Effector CD4-positive, alpha-beta T cell (primary cell): ENCODE data around the gene TEX54. TPM values are rescaled to one million over a fixed set of nuclear protein-coding genes. Genes with fewer than 3 reads are reported as not detected.
"Not testable (repeated sequence)": the region's sequence is repeated elsewhere in the genome, so short reads cannot be mapped to it uniquely, and the experiment has no call there.

Experiments used
- DNase-seq: peaks from one replicate; pipeline ENCODE4 v3.0.0-alpha.2; 2020
- total RNA-seq: gene quantifications from one replicate; lab custom pipeline; 2026; lab: John Stamatoyannopoulos, UW

Gene TEX54
- total RNA-seq, result not detected

- DNase-seq, result no peak
Observed at GRCh38 chr11:62832336-62833234, at the start of gene TEX54. Gene TEX54, minus strand, starts transcription at chr11:62832841.

DNA sequence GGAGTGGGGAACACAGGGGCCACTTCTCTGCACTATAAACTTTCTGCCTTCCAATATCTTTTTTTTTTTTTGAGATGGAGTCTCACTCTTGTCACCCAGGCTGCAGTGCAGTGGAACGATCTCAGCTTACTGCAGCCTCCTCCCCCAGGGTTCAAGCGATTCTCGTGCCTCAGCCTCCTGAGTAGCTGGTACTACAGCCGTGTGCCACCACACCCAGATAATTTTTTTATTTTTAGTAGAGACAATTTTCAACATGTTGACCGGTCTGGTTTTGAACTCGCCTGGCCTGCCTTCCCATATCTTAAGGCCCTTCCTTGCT is 49.7 kb upstream of the TEX54 start:
- no peak for DNase-seq

- peak; percentile 95 for DNase-seq
Observed at GRCh38 chr11:62881579-62882430, 49.2 kb upstream of the TEX54 start.

- DNase-seq, result peak; percentile 78
Observed at GRCh38 chr11:62880803-62881578, 48.4 kb upstream of the TEX54 start, which contains the start of gene SLC3A2. Gene SLC3A2, plus strand, starts transcription at chr11:62880896. Its CDS starts 128 bp downstream, at chr11:62881024.

GRCh38 chr11:62880231-62880802 is 47.7 kb upstream of the TEX54 start:
- no peak for DNase-seq

DNA sequence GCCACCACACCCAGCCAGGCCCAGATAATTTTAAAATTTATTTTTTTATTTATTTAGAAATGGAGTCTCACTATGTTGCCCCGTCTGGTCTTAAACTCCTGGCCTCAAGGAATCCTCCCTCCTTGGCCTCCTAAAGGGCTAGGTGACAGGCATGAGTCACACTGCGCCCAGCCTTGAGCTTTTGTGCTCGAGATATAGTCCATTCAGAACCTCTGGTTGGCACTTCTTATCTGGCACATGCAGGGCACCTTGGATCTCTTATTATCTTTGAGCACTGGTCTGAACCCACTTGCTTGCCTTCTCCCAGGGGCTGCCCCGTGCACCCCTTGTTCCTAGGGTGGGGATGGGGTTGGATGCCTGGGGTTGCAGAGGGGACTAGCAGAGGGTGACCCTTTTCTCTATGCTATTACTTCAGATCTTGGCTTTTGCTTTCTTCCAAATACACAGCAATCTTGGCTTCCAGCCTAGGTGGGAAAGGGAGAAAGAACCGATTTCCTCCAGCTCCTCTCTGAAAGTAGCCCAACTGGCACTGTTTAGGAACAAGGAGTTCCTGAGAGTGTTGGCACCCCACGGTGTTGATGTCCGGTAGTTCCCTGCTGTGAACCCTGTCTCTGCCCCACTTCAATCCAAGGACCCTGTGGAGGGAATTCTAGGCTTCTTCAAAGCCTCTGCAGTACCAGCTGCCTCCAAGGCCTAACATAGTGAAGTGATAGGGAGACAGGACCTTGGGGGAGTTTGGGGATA is 46.8 kb upstream of the TEX54 start:
- no peak for DNase-seq

DNA sequence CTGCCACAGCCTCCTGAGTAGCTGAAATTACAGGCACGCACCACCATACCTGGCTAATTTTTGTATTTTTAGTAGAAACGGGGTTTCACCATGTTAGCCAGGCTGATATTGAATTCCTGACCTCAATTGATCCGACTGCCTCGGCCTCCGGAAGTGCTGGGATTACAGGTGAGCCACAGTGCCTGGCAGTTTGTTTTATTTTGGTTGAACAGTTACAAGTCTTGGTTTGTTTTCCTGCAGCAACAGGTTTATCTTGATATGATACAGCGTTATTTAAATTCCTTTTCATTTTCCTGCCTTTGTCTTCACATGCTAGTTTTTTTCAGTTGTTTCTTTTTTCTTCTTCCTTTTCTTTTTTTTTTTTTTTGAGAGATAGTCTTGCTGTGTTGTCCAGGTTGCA is 44.1 kb upstream of the TEX54 start:
- DNase-seq, result no peak

GRCh38 chr11:62875698-62876478 is 43.2 kb upstream of the TEX54 start:
- no peak for DNase-seq

DNA sequence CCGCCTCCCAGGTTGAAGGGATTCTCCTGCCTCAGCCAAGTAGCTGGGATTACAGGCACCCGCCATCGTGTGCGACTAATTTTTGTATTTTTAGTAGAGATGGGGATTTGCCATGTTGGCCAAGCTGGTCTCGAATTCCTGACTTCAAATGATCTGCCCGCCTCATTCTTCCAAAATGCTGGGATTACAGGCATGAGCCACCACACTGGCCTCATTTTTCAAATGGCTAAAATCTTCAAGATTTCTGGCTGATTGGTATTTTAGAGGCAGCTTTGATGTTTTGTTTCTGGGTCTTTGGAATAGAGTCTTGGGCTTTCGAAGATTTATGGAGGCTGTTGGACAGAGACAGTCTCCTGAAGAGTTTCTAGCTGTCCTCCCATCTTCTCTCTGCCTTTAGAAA is 42.2 kb upstream of the TEX54 start:
- no peak for DNase-seq

GRCh38 chr11:62865635-62866034 is 33.0 kb upstream of the TEX54 start:
- no peak for DNase-seq

DNA sequence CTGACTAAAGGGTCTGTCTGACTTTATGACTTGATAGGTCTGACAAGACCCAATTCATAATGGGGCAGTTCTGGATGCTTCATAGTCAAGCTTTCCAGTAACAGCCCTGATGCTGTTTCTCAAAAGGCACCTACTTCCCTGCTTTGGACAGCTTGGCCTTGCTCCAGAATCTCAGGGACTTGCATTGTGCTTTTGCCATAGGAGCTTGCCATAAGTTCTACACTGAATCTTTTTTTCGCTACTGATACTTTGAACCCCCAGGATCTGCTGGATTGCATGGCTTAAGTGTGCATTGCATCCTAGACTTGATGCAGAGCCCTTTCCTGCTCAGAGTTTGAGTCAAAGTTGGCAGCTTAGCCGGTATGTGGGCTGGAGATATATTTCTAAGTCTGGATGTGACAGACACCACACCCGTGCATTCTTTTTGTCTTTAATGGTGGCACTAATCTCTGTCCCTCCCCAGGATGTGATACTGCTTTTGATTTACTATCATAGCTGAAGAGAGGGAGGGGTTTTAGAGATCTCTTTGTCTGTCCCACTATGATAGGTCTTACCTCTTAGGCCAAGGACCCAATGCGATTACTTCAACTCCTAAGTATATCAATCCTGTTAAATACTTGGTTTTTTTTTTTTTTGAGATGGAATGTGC is 31.2 kb upstream of the TEX54 start:
- DNase-seq, result no peak

- not testable (repeated sequence) for DNase-seq
Observed at GRCh38 chr11:62861564-62862192, 29.0 kb upstream of the TEX54 start.

- no peak for DNase-seq
Observed at GRCh38 chr11:62860835-62861563, 28.4 kb upstream of the TEX54 start.

DNA sequence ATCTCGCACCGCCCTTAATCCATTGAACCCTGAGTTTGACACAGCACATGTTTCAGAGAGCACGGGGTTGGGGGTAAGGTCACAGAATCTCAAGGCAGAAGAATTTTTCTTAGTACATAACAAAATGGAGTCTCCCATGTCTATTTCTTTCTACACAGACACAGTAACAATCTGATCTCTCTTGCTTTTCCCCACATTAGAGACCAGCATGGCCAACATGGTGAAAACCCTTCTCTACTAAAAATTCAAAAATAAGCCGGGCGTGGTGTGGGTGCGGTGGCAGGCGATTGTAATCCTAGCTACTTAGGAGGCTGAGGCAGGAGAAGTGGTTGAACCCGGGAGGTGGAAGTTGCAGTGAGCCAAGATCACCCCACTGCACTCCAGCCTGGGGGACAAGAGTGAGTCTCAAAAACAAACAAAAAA is 26.7 kb upstream of the TEX54 start:
- not testable (repeated sequence) for DNase-seq

- DNase-seq, result no peak
Observed at GRCh38 chr11:62858201-62858600, 25.6 kb upstream of the TEX54 start.

- DNase-seq, result no peak
Observed at GRCh38 chr11:62857541-62857982, 24.9 kb upstream of the TEX54 start.

- DNase-seq, result no peak
Observed at GRCh38 chr11:62856333-62856895, 23.8 kb upstream of the TEX54 start.

DNA sequence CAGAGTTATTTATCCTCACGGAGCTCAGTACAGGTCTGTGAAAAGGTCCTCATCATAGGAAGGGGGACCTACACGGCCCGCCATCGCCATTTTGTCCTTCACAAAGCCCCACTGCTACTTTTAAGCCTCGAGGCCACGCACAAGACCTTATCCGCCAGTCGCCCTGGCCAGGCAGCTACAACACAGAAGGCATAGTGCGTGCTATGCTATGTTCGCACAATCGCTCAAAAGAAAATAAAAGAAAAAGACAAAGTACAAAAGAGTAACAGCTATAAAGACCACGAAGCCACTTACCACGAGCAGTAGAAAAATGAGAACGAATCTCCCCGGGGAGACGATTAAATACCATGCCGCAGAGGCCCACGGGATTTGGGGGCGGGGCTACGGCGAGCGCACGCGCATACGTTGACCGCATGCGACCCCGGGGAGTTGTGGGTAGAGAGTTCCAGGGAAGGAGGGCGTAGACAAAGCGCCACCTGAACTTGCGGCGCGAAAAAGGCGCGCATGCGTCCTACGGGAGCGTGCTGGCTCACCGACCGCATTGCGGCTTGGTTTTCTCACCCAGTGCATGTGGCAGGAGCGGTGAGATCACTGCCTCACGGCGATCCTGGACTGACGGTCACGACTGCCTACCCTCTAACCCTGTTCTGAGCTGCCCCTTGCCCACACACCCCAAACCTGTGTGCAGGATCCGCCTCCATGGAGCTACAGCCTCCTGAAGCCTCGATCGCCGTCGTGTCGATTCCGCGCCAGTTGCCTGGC is 23.1 kb upstream of the TEX54 start:
- peak; percentile 96 for DNase-seq
